NCI-H345 treated with DMSO at 0.1 percent for 48 hours (cell line): ENCODE results near the gene ABCC6.
"Not testable (repeated sequence)": the region's sequence is repeated elsewhere in the genome, so short reads cannot be mapped to it uniquely, and the experiment has no call there.

Experiments used
- DNase-seq: peaks from one replicate; lab custom pipeline; 2025; ENCODE audit not compliant: unreplicated experiment; lab: John Stamatoyannopoulos, UW

Gene ABCC6

DNA sequence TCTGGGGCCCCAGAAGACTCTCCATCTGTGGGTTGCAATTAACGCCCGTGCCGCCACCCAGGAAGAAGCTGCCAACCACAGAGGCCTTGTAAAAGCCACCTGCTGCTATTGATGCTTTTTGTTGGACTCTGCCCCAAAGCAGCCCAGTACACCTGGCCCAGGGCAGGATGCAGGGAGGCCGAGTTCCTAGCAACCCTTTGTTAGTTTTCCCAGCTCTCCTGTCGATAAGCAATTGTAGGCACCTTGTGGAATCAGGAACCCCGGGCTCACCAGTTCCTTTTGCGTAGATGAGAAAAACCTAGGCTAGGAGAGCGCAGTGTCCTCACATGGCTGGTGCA, 103.3 kb downstream of the ABCC6 start:
- DNase-seq = peak; percentile 80

DNA sequence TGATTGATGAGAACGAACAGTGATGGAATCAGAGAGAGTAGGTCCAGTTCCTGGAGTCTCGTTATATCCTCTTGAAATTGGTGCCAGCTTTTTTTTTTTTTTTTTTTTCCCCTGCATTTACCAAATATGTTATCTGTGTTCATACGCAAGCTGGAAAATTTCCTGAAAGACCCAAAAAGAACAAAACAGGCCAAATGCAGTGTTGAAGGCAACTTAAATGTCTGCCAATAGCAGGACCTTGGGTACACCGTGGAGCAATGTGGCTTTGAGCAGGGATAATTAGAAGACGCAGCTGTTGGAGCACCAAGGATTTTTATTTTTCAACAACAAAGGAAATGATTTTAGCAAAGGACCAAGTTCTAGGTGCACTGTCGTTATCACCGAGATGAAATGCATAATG, 105.0 kb downstream of the ABCC6 start:
- DNase-seq = no peak

DNA sequence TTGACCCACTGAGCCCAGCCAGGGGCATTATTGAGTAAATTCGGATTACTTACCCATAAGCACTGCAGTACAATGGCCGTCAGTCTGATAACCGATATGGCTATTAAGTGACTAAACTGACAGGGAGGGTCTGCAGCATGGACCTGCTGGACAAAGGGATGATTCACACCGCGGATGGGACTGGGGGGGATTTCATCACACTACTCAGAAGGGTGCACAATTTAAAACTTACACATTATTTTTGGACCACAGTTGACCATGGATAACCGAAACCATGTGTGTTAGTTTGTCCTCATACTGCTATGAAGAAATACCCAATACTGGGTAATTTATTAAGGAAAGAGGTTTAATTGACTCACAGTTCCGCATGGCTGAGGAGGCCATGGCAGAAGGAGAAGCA, 106.5 kb downstream of the ABCC6 start:
- no peak for DNase-seq

DNA sequence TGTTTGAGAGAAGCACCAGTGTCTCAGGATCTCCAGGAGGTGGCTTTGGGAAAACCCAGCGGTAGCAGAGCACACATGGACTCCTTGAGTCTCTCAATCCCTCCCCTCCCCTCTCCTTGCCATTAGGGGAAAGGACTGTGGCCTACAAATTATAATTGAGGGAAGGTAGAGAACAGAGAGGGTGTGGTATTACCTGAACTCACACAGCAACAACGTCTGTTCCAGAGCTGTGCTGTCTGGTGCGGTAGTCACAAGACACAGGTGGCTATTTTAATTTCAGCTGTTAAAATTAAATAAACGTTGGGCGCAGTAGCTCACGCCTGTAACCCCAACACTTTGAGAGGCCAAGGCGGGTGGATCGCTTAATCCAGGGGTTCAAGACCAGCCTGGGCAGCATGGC, 110.2 kb downstream of the ABCC6 start:
- no peak for DNase-seq

DNA sequence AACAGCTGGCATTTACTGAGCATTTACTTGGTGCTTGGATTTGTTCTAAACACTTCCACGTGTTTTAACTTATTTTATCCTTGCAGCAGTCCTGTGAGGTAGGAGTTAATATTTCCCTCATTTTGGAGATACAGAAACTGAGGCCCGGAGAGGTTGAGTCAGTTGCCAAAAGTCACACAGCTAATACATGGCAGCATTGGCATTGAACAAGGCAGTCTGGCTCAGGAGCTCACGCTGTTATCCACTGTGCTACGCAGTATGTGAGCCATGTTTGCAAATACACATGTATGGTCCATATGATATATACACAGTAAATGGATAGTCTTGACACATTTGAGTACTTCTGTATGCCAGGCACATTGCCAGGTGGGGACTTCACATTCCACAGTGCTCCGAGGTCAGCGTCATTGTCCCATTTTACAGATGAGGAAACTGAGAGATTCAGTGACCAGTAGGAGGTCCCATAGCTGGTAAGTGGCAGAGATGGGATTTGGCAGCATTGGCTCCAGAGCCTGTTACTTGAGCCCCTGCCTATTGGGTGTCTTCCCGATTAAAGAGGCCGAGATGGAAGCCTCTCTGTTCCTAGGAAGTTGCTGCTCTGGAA, 110.7 kb downstream of the ABCC6 start:
- no peak for DNase-seq

DNA sequence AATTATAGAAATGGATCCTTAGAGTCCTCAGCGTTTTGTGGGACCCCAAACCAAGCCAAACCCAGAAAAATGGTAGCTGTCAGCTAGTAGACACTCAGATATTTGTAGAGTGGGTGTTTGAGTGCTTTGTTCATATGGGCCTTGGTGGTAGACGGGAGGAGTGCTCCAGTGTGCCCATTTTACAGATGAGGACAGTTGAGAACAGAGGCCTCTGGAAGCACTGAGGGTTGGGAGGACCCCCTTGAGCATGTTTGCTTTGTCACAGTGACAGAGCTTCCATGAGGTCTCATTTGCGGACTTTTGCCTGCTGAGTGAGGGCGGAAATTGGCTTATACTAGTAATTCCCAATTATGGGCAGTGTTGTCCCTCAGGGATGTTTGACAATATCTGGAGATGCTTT, 111.7 kb downstream of the ABCC6 start:
- DNase-seq = no peak

DNA sequence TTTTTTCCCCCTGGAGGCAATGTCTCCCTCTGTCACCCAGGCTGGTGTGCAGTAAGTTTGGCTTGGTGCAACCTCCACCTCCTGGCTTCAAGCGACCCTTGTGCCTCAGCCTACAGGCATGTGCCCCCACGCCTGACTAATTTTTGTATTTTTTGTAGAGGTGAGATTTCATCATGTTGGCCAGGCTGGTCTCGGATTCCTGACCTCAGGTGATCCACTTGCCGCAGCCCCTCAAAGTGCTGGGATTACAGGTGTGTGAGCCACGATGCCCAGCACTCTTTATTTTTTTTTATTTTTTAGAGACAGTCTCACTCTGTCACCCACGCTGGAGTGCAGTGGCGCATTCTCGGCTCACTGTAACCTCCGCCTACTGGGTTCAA, 113.2 kb downstream of the ABCC6 start:
- no peak for DNase-seq

DNA sequence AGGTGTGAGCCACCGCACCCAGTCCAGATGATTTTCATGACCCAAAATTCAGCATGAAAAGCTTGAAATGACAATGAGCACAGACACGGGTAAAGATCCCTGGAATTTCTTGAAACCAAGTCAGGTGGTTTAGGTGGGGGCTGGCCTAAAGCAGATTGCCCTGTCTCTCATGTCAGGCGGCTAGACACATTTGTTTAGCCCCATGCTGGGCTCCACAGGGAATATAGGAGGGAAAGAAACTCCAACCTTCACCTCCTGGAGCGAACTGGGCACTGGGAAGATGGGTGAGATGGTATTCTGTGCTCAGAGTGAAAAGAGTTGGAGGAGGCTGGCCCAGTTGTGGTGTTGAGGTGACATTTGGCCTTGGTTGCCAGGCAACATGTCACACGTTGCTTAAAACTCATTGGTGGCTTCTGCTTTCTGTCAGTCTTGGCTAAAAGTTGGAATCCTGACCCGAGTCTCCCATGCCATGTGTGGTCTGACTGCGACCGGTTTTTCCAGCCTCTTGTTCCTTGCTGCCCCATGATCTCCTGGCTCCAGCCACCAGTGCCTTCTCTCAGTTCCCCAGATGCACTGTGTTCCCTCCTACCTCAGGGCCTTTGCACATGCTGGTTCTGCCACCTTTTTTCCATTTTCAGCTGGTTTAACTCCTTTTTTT, 113.7 kb downstream of the ABCC6 start:
- no peak for DNase-seq

DNA sequence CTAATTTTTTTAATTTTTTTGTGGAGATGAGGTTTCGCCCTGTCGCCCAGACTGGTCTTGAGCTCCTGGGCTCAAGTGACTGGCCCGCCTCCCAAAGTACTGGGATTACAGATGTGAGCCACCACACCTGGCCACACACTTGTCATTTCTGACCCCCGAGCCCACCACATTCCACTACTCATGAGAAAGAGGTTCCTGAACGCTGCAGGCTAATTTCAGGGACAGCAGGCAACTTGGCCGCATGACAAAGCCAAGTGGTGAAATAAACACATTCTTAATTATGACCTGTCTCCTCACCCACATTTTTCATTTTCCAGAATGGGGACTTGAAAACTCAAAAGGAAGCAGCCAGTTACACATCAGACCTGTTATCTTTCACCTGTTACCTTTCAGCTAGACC, 114.5 kb downstream of the ABCC6 start:
- DNase-seq = no peak

DNA sequence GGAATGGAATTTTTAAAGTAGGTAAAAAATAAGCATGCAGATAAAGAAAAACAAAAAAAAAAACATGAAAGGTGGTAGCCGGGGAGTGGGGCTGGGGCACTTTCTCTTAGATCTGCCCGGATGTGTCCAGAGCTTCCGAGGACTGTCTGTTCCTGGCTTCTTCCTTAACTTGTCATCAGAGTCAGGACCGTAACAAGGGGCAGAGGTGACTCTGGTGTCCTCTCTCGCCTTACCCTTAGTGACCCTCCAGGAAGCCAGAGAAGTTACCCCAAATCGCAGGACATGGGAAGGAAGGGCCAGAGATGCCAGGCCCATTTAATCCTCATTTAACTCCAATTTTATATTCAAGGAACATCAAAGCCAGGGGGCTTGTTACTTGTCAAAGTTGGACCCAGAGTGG, 115.5 kb downstream of the ABCC6 start:
- DNase-seq = no peak

DNA sequence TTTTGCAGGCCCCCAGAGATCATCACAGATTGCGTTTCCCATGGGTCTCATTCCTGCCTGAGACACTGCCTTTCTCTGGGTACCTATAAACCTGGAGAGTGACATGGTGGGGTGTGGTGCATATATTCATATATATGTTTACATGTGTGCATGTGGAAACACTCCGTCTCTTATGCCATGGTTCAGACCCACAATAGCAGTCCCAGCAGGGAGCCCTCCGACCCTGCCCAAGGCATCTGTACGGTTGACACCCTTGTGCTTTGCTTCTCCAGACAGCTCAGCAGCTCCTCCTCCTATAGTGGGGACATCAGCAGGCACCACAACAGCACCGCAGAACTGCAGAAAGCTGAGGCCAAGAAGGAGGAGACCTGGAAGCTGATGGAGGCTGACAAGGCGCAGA, 116.8 kb downstream of the ABCC6 start:
- no peak for DNase-seq

DNA sequence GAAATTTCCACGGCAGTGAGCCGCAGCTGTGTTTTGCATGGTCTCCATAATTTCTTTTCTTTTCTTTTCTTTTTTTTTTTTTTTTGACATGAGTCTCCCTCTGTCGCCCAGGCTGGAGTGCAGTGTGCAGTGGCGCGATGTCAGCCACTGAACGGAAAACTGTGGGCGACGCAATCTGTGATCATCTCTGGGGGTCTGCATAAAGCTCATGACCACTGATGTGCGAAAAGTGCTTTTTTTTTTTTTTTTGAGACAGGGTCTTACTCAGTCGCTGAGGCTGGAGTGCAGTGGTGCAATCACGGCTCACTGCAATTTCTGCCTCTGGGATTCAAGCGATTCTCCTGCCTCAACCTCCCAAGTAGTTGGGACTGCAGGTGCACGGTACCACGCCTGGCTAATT, 117.6 kb downstream of the ABCC6 start:
- DNase-seq = no peak

DNA sequence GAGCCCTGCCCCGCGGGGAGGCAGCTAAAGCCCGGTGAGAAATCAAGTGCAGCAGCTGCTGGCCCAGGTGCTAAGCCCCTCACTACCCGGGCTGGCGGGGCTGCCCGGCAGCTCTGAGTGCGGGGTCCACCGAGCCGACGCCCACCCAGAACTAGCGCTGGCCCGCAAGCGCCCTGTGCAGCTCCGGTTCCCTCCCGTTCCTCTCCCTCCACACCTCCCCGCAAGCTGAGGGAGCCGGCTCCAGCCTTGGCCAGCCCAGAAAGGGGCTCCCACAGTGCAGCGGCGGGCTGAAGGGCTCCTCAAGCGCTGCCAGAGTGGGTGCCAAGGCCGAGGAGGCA, 118.5 kb downstream of the ABCC6 start:
- DNase-seq = not testable (repeated sequence)

DNA sequence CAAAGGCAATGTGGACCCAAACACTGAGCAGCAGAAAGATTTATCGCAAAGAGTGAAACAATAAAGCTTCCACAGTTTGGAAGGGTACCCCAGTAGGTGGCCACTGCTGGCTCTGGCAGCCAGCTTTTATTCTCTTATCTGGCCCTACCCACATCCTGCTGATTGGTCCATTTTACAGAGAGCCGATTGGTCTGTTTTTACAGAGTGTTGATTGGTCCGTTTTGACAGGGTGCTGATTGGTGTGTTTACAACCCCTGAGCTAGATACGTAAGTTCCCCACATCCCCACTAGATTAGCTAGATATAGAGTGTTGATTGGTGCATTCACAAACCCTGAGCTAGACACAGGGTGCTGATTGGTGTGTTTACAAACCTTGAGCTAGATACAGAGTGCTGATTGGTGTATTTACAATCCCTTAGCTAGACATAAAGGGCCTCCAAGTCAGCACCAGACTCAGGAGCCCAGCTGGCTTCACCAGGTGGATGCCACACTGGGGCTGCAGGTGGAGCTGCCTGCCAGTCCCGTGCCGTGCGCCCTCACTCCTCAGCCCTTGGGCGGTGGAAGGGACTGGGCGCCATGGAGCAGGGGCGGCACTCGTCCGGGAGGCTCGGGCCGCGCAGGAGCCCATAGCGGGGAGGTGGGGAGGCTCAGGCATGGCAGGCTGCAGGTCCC, 119.0 kb downstream of the ABCC6 start:
- not testable (repeated sequence) for DNase-seq

DNA sequence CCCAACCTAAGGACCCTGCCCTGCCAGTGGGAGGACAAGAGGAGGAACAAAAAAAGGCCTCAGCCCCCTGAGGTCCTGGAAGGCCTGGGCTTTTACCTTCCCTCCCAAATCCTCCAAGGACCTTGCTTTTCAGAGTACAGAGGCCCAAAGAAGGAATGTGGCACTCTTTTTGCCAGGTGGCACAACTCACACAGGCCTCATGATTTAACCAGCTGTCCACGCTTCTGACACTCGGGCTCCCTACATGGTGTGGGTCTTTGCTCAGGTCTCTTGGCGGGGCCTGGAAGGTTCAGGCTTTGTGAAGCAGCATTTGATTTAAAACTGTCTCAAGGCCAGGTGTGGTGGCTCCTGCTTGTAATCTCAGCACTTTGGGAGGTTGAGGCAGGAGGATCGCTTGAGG, 120.6 kb downstream of the ABCC6 start:
- no peak for DNase-seq

DNA sequence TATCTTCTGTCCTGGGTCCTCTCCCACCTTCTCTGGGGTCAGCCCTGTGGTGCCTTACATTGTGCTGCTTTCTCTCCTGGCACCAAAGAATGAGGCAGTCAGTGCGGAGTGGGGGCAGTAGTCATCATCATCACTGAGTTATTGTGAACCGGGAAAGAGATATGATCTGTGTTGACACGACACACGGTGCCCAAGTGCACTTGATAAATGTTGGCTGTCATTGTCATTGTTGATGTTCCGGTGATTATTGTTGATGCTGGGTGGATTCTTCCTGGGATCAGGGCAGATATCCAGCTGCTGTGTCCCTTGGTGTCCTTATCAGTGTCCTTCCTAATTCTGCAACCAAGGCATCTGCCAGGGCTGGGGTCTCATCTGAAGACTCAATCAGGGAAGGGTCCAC, 121.7 kb downstream of the ABCC6 start:
- DNase-seq = no peak

DNA sequence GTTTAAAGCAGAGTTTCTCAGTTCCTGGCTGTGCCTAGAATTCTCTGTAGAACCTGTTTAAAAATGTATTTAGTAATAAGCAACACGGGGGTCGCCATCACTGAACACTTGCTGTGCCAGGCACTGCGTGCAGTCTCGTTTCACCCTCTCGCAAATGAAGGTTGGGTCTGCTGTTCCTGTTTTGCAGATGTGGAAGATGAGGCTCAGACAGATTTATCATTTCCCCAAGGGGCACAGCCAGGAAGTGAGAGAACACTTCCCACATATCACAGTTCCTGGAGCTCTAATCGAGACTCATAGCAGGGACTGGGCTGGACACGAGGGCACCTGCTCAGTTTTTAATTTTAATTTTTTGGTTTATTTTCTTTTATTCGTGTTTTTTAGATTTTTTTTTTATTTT, 122.7 kb downstream of the ABCC6 start:
- DNase-seq = no peak

DNA sequence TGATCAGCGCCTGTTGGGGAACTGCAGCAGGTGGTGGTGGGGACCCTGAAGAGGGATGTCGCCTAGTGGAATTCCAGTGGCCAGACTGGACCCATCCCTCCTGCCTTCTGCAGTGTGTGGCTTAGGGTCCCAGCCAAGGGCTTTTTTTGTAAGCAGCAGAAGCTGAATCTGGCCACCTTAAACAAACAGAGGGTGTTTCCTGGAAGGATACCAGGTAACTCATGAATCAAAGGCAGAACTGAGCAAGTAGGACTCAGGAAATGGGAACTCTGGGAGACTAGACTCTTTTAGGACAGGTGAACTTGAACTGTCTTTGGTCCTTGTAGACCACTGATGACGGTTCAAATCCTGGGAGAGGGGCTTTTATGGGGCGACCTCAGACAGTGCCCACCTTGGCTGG, 124.0 kb downstream of the ABCC6 start:
- DNase-seq = no peak
